Measurements from ENCODE around the gene SETD6. TPM values are rescaled to one million over a fixed set of nuclear protein-coding genes. Genes with fewer than 3 reads are reported as not detected.

The SETD6 gene
- total RNA-seq, 1 donor from 2014 or later: 31.1 TPM

- intact Hi-C loops (cut with micrococcal nuclease): loop anchor here (2.0 to 10.0 kb wide), 2 partner anchors 121 to 389 kb away; partner anchors contain the start of genes CFAP20 and GINS3
- Mint-ChIP-seq H3K36me3 (ENCODE audit: low read depth) (peaks cover 20% of the 10 kb centered on the region), H3K4me1 (peaks cover 24% of the 10 kb centered on the region), H3K27me3 (no peaks in the 10 kb centered on the region), H3K4me3 (peak overlapping the region; percentile 19), H3K9me3 (no peaks in the 10 kb centered on the region), H3K27ac (peak overlapping the region; percentile 24)
- no peak for ATAC-seq (ENCODE audit: low read depth)
- TF ChIP-seq CTCF (IDR thresholded peaks at IDR 0.05): no peak
- POLR2A ChIA-PET: no interaction called here
- no peak for DNase-seq
- CTCF ChIA-PET: interaction anchor here (0.6 to 3.6 kb wide), 4 partner anchors 14 to 496 kb away, joined by 3 to 37 read pairs (median 8); partner anchors contain the start of gene NDRG4
Observed at GRCh38 chr16:58513874-58514273, 1.4 kb upstream of the SETD6 start.

- CTCF ChIA-PET: no interaction called here
- Mint-ChIP-seq H3K27ac (peak overlapping the region; percentile 84), H3K4me3 (peak overlapping the region; percentile 91), H3K9me3 (no peaks in the 10 kb centered on the region), H3K27me3 (no peaks in the 10 kb centered on the region), H3K4me1 (peaks cover 24% of the 10 kb centered on the region), H3K36me3 (ENCODE audit: low read depth) (peaks cover 43% of the 10 kb centered on the region)
- peak; percentile 70 for ATAC-seq (ENCODE audit: low read depth)
- no peak for DNase-seq
- POLR2A ChIA-PET: no interaction called here
- no peak for TF ChIP-seq CTCF (IDR thresholded peaks at IDR 0.05)
- intact Hi-C loops (cut with micrococcal nuclease): loop anchor here (1.0 to 10.0 kb wide), 4 partner anchors 114 to 391 kb away; partner anchors contain the start of genes CFAP20, GINS3 and GOT2
Observed at GRCh38 chr16:58515871-58516767, 802 bp downstream of the SETD6 start.

- peaks cover 49% of the 10 kb centered on the region for H3K36me3 Mint-ChIP-seq (ENCODE audit: low read depth)
- DNase-seq (no peak), ATAC-seq (ENCODE audit: low read depth) (no peak)
- CTCF ChIA-PET: no interaction called here
- no peak overlapping the region for H3K27ac Mint-ChIP-seq
- peaks cover 24% of the 10 kb centered on the region for H3K4me1 Mint-ChIP-seq
- intact Hi-C loops (cut with micrococcal nuclease): loop anchor here (5.0 to 10.0 kb wide), 2 partner anchors 216 to 392 kb away; partner anchors contain the start of genes CFAP20 and GOT2
- no peaks in the 10 kb centered on the region for H3K27me3 Mint-ChIP-seq
- no peak for TF ChIP-seq CTCF (IDR thresholded peaks at IDR 0.05)
- H3K4me3 Mint-ChIP-seq: peak overlapping the region; percentile 25
- POLR2A ChIA-PET: no interaction called here
- no peaks in the 10 kb centered on the region for H3K9me3 Mint-ChIP-seq
Observed at GRCh38 chr16:58516768-58517107, 1.4 kb downstream of the SETD6 start.

DNA sequence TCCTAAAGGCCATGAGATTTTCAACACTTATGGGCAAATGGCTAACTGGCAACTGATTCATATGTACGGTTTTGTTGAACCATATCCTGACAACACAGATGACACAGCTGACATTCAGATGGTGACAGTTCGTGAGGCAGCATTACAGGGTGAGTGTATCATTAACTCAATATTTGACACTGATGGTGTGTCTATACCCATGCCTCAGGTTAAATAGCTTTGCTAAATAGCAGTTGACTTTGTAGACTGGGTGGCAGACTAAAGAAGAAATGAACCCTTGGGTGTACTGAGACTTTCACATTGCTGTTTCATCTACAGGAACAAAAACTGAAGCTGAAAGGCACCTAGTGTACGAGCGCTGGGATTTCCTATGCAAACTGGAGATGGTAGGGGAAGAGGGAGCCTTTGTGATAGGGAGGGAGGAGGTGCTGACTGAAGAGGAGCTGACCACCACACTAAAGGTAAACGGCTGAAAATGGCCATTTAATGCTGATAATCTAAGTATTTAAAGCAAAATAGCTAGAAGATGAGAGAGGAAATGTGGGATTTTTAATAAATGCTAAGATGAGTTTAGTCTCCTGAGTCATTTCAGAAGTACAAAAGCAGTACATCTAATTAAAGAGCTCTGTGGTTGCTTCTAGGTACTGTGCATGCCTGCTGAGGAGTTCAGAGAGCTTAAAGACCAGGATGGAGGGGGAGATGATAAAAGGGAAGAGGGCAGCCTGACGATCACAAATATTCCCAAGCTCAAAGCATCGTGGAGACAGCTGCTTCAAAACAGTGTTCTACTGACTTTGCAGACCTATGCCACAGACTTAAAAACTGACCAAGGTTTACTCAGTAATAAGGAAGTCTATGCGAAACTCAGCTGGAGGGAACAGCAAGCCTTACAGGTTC is 3.0 kb downstream of the SETD6 start:
- Mint-ChIP-seq H3K4me3 (no peak overlapping the region), H3K9me3 (no peaks in the 10 kb centered on the region), H3K4me1 (peaks cover 22% of the 10 kb centered on the region), H3K36me3 (ENCODE audit: low read depth) (peaks cover 60% of the 10 kb centered on the region), H3K27ac (peak overlapping the region; percentile 50), H3K27me3 (no peaks in the 10 kb centered on the region)
- intact Hi-C loops (cut with micrococcal nuclease): loop anchor here (5.0 to 10.0 kb wide), 2 partner anchors 214 to 394 kb away; partner anchors contain the start of genes CFAP20 and GOT2
- ATAC-seq (ENCODE audit: low read depth) (no peak), DNase-seq (no peak)
- TF ChIP-seq CTCF (IDR thresholded peaks at IDR 0.05): no peak
- ChIA-PET CTCF (interaction anchor here (0.9 to 1.3 kb wide), 2 partner anchors 25 to 182 kb away, joined by 3 to 4 read pairs; no protein-coding TSS in a partner anchor), POLR2A (interaction anchor here (1.7 kb wide), 1 partner anchor 111 kb away, joined by 7 read pairs; the partner anchor contains the start of gene CNOT1)
